Stimulated activated CD8-positive, alpha-beta memory T cell treated with anti-CD3 and anti-CD28 coated beads, Interleukin-15, amount 100 ng/mL, for 24 hours (primary cell): Measurements from ENCODE around the gene LRRC8D.
"Not testable (repeated sequence)": the region's sequence is repeated elsewhere in the genome, so short reads cannot be mapped to it uniquely, and the experiment has no call there.

Source experiments
- DNase-seq: peaks from one replicate; pipeline ENCODE4 v3.0.0-alpha.2; 2020; ENCODE audit warnings: low read depth

The LRRC8D gene

GRCh38 chr1:89962024-89962741 lies 141.4 kb downstream of the LRRC8D start:
- no peak for DNase-seq

- DNase-seq, result no peak
Measured at GRCh38 chr1:89962742-89963075, 141.9 kb downstream of the LRRC8D start.

- DNase-seq, result no peak
Measured at GRCh38 chr1:89965193-89965768, 144.4 kb downstream of the LRRC8D start.

GRCh38 chr1:89966656-89967055 lies 145.8 kb downstream of the LRRC8D start:
- no peak for DNase-seq

GRCh38 chr1:89971600-89971999 lies 150.8 kb downstream of the LRRC8D start:
- DNase-seq, result no peak

- DNase-seq, result no peak
Measured at GRCh38 chr1:89972024-89972423, 151.2 kb downstream of the LRRC8D start.

- no peak for DNase-seq
Measured at GRCh38 chr1:89973471-89974127, 152.8 kb downstream of the LRRC8D start.

GRCh38 chr1:89974256-89974655 lies 153.4 kb downstream of the LRRC8D start:
- DNase-seq, result no peak

- no peak for DNase-seq
Measured at GRCh38 chr1:89974696-89975470, 154.1 kb downstream of the LRRC8D start.

GRCh38 chr1:89975540-89976125 lies 154.8 kb downstream of the LRRC8D start:
- no peak for DNase-seq

GRCh38 chr1:89978755-89979154 lies 157.9 kb downstream of the LRRC8D start:
- no peak for DNase-seq

GRCh38 chr1:89980605-89981004 lies 159.8 kb downstream of the LRRC8D start:
- no peak for DNase-seq

GRCh38 chr1:89982846-89983245 lies 162.0 kb downstream of the LRRC8D start:
- DNase-seq, result not testable (repeated sequence)

- not testable (repeated sequence) for DNase-seq
Measured at GRCh38 chr1:89984564-89985116, 163.8 kb downstream of the LRRC8D start.

- DNase-seq, result no peak
Measured at GRCh38 chr1:89986020-89986419, 165.2 kb downstream of the LRRC8D start.
